ENCODE data around the gene PKD1L1.

Gene PKD1L1

DNA sequence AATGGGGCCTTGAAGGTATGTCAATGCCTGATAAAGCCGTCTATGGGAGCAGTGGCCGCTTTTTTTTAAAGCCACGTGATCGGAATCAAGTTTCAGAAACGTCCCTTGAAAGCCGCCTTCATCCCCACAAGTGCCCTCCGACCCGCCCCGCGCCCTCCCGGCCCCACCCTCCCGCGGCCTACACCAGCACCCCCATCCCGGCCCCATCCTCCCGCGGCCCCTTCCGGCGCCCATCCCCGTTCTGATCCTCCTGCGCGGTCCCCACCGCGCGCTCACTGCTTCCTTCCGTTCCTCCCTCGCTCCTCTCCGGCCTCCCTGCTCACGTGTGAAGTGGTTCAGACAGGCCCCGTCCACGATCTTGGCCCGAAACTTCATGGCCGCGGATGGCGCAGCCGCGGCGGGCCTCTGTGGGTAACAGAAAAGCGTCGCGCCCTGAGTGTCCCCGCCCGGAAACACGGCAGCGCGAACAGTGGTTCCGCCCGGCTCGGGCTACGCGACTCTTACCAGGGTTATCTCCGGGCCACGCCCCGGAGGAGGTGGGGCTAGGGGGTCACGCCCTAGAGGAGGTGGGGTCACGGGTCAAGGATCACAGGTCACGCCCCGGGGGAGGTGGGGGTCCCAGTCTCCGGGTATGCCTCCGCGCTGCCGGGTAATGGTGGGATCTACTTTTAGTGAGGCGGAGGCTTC is 31.0 kb upstream of the PKD1L1 start, which contains the start of gene HUS1:
Gene HUS1 (minus strand): TSS at position 471 of the 687 bp plus-strand sequence. CDS start 96 bp downstream, at position 375.
- ATAC-seq (replicated peaks) = peak; percentile 98
- Mint-ChIP-seq H3K27ac (peak within 1 kb of the TSS; percentile 98 to 99), H3K4me3 (peak within 1 kb of the TSS; percentile 86 to 95), H3K9me3 (no peaks in the 10 kb centered on the region), H3K36me3 (ENCODE audit: insufficient read depth) (peaks cover 45% of the 10 kb centered on the region), H3K27me3 (no peaks in the 10 kb centered on the region), H3K4me1 (ENCODE audit: low read depth in 2 of 2) (peaks cover 20 to 22% of the 10 kb centered on the region in 2 donors)
- DNase-seq = peak; percentile 88 to 96 (median 89)

DNA sequence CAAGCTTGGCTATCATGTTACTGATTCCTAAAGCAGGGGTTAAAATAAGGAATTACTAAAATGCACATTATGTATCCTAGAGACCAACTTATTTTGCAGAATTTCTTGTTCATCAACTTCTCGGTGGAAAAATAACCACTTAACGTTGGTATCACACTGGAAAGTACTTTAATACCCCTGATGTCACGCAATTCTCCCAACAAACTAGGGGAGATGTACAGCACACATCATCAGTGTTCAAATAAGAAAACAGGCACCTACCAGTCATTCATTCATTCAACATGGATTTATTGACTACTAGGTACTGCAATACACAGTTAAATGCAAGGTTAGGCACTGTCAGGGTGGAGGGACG is 30.5 kb upstream of the PKD1L1 start:
- Mint-ChIP-seq H3K4me1 (ENCODE audit: low read depth in 2 of 2) (peaks cover 23 to 27% of the 10 kb centered on the region in 2 donors), H3K4me3 (peak overlapping the region; percentile 86 to 95), H3K36me3 (ENCODE audit: insufficient read depth) (peaks cover 50% of the 10 kb centered on the region), H3K27me3 (no peaks in the 10 kb centered on the region), H3K9me3 (no peaks in the 10 kb centered on the region), H3K27ac (peak overlapping the region; percentile 98 to 99)
- ATAC-seq (replicated peaks) = no peak
- DNase-seq = no peak

DNA sequence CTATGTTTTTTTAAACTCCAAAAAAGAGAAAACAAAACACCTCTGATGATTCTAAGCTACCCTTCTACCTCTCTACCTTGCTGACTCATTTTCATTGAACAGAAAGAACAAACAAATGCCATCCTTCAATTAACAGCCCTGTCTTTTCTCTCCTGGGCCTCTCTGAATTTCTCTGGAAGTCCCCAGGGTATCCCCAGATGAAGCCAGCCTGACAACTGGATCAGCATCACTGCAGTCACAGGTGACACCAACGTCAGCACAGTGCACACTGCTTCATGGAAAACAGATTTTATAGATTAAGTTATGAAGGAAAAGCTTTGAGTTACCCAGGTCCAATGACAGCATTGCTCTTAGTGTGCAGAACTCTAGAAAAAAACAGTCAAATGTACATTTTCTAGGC is 25.5 kb upstream of the PKD1L1 start:
- ATAC-seq (replicated peaks) = no peak
- Mint-ChIP-seq H3K4me1 (ENCODE audit: low read depth in 2 of 2) (peaks cover 32 to 42% of the 10 kb centered on the region in 2 donors), H3K36me3 (ENCODE audit: insufficient read depth) (peaks cover 76% of the 10 kb centered on the region), H3K27ac (peak overlapping the region in 1 of 2 donors; percentile 44), H3K9me3 (no peaks in the 10 kb centered on the region), H3K4me3 (no peak overlapping the region), H3K27me3 (no peaks in the 10 kb centered on the region)
- no peak for DNase-seq

DNA sequence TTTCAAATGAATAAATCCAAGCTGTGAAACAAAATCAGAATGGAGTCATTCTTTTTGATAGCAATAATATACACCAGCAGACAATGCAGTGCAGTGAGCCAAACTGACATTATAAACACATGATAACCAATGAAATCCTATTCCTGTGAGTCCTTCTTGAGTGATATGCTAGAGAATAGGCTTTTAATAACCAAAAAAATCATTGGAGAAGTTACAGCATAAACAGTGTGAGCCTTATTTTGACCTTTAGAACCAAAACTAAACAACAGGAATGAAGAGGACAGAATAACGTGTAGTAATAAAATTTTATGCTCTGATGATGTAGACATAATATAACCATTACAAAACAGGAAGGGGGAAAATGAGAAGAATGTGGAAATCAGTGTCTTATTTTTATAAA is 22.5 kb upstream of the PKD1L1 start:
- no peak for ATAC-seq (replicated peaks)
- Mint-ChIP-seq H3K27me3 (no peaks in the 10 kb centered on the region), H3K4me1 (ENCODE audit: low read depth in 2 of 2) (peaks cover 28 to 39% of the 10 kb centered on the region in 2 donors), H3K9me3 (no peaks in the 10 kb centered on the region), H3K27ac (no peak overlapping the region), H3K4me3 (no peak overlapping the region), H3K36me3 (ENCODE audit: insufficient read depth) (peaks cover 73% of the 10 kb centered on the region)
- no peak for DNase-seq

DNA sequence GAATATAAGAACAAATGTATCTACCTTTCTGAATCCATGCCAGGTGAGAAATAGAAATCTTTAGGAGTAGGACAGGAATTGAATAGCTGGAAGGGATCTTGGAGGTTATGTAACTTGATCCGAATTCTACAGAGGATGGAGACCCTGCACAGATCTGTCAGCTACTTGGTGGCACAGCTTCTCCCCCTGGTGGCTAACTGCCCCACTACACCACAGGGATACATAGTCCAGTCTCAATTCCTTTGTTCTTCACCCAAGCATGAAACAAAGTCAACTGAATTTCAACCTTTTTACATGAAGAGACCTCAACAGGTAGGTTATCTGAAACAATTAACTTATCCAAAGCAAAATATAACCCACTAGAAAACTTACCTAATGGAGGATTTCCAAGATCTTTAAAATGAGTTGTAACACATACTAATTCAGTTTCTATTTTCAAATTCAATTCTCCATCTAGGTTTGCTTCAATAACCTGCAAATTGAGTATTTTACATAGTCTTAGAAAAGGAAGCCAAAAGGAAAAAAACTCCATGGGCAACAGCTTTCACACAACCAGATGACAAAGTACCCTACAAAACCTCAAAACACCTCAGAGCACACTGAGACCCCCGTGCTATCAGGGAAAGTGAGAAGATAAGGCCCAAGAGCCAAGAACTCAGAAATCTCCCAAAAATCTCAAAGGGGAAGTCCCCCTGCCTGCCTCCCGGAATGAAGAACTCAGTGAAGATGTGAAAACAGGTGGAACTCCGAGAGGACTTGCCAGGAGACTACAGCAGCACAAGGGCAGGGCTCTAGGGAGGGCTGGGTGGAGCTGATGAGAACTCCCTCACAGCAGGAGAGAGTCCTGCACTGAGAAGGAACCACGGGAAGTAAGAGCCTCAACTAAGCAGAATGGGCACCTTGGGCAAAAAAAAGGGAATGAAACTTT is 20.8 kb upstream of the PKD1L1 start:
- H3K4me3 Mint-ChIP-seq = no peak overlapping the region
- peak; percentile 37 to 41 (median 38) for DNase-seq
- H3K4me1 Mint-ChIP-seq (ENCODE audit: low read depth in 2 of 2) = peaks cover 27 to 36% of the 10 kb centered on the region in 2 donors

DNA sequence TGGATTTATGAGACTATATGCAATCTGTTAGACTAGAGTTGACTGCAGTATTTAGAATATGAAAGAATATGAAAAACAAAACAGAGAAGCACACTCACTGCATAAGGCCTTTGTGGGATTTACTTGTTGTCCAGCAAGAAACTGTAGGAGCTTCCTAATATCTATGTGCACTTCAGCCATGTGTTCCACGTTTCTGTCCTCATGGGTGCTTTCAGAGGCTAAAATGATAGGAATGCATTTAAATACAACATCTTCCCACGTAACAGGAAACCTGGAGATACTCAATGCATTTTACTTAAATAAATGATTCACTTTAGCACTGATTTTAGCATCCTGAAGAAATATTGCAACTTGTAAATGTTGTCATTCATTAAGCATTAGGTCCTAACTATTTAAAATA is 19.4 kb upstream of the PKD1L1 start:
- H3K27ac Mint-ChIP-seq = peak overlapping the region in 1 of 2 donors; percentile 4
- peaks cover 78% of the 10 kb centered on the region for H3K36me3 Mint-ChIP-seq (ENCODE audit: insufficient read depth)
- DNase-seq (no peak), ATAC-seq (replicated peaks) (no peak)
- H3K4me3 Mint-ChIP-seq = no peak overlapping the region
- H3K4me1 Mint-ChIP-seq (ENCODE audit: low read depth in 2 of 2) = peaks cover 23 to 31% of the 10 kb centered on the region in 2 donors
- no peaks in the 10 kb centered on the region for H3K27me3 Mint-ChIP-seq
- no peaks in the 10 kb centered on the region for H3K9me3 Mint-ChIP-seq

More for the DNA sequence above, 20.8 kb upstream of the PKD1L1 start:
- ATAC-seq (replicated peaks) = peak; percentile 70
- Mint-ChIP-seq H3K9me3 (no peaks in the 10 kb centered on the region), H3K27ac (peak overlapping the region; percentile 7 to 39), H3K27me3 (no peaks in the 10 kb centered on the region), H3K36me3 (ENCODE audit: insufficient read depth) (peaks cover 73% of the 10 kb centered on the region)

DNA sequence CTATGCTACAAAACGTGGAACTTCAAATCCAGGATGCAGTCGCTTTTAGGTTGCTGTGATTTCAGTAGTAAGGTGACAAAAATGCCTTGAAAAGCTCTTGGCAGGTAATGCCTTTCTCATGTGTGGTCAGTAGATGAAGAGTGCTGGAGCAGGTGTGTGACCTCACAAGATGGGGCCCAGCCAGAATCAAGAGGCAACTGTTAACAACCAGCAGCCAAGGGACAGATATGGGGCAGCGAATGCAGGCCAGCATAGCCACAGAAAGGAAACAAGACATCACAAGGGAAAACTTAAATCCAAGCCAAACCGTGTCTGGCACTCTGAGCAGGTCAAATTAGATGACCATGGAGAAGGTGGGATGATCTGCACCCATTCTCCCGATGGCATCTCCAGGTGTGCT is 18.9 kb upstream of the PKD1L1 start:
- no peak for ATAC-seq (replicated peaks)
- Mint-ChIP-seq H3K27ac (peak overlapping the region in 1 of 2 donors; percentile 4), H3K36me3 (ENCODE audit: insufficient read depth) (peaks cover 84% of the 10 kb centered on the region), H3K27me3 (no peaks in the 10 kb centered on the region), H3K9me3 (no peaks in the 10 kb centered on the region), H3K4me1 (ENCODE audit: low read depth in 2 of 2) (peaks cover 23 to 31% of the 10 kb centered on the region in 2 donors), H3K4me3 (no peak overlapping the region)
- DNase-seq = no peak

DNA sequence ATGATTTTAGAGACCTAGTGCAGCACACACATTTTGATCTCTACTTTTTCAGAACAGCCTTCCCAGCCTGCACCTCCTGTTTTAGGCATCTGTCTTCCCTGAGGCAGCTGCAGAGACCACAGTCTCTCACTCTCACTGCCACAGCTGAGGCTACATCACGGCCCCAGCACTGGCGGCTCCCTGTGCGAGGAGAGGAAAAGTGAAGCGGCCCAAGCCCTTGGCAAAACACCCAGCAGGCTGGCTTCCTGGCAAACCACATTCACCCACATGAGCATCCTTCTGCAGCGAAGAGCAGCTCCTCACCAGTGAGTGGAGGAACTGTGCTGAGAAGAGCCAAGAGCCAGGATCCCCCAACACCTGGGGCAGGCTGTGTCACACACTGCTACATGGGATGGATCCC is 17.2 kb upstream of the PKD1L1 start:
- Mint-ChIP-seq H3K36me3 (ENCODE audit: insufficient read depth) (peaks cover 87% of the 10 kb centered on the region), H3K27ac (peak overlapping the region in 1 of 2 donors; percentile 47), H3K27me3 (no peaks in the 10 kb centered on the region), H3K4me3 (no peak overlapping the region), H3K9me3 (no peaks in the 10 kb centered on the region), H3K4me1 (ENCODE audit: low read depth in 2 of 2) (peaks cover 18 to 24% of the 10 kb centered on the region in 2 donors)
- DNase-seq = no peak
- no peak for ATAC-seq (replicated peaks)

DNA sequence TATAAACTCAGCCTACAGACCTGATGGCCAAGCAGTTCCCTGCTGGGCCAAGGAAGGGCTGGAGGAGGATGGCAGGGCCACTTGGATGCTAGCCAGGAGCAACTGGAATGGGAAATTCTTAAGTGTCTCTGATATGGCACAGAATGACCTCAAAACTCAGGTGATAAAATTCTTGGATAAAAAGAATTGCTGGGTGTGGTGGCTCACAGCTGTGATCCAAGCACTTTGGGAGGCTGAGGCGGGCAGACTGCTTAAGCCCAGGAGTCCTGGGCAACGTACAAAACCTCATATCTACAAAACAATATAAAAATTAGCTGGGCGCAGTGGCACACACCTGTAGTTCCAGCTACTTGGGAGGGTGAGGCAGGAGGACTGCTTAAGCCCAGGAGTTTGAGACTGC is 14.0 kb upstream of the PKD1L1 start:
- Mint-ChIP-seq H3K4me1 (ENCODE audit: low read depth in 2 of 2) (peaks cover 8 to 11% of the 10 kb centered on the region in 2 donors), H3K27ac (peak overlapping the region in 1 of 2 donors; percentile 58), H3K9me3 (no peaks in the 10 kb centered on the region), H3K36me3 (ENCODE audit: insufficient read depth) (peaks cover 61% of the 10 kb centered on the region), H3K27me3 (no peaks in the 10 kb centered on the region), H3K4me3 (no peak overlapping the region)
- no peak for DNase-seq
- ATAC-seq (replicated peaks) = no peak

DNA sequence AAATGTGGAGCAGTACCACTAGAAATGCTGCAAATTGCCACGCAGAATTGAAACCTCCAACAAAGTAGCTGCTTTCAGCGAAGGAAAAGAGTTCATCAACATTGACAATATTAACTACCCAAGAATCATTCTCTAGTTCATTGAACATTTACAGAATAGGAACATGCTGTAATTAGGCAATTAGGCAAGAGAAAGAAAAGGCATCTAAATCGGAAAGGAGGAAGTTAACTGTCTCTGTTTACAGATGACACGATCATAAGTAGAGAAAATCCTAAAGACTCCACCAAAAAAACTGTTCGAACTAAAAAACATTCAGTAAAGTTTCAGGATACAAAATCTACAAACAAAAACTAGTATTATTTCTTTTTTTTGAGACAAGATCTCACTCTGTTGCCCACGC is 8.9 kb upstream of the PKD1L1 start:
- H3K9me3 Mint-ChIP-seq = no peaks in the 10 kb centered on the region
- ATAC-seq (replicated peaks) (no peak), DNase-seq (no peak)
- no peak overlapping the region for H3K4me3 Mint-ChIP-seq
- H3K27ac Mint-ChIP-seq = no peak overlapping the region
- peaks cover 0 to 2% of the 10 kb centered on the region in 2 donors for H3K4me1 Mint-ChIP-seq (ENCODE audit: low read depth in 2 of 2)
- H3K27me3 Mint-ChIP-seq = no peaks in the 10 kb centered on the region
- H3K36me3 Mint-ChIP-seq (ENCODE audit: insufficient read depth) = peaks cover 17% of the 10 kb centered on the region

DNA sequence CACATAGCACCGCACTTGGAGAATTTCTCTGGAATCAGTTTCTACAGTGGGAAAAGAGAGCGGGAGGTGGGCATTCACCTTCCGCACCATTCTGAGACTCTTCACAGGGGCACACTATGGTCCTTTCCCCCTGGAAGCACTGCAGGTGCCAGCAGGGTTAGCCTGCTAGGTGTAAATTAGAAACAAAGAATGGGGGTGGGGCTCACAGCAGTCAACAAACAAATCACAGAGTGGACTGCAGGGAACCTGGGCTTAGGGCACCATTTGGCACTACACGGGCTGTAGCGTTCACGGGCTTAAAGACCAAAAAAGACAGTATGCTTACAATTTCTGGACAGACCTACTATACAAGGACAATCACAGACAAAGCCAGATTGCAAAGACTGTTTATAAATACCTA is 8.0 kb upstream of the PKD1L1 start:
- H3K27ac Mint-ChIP-seq = no peak overlapping the region
- ATAC-seq (replicated peaks) = no peak
- peaks cover 0 to 2% of the 10 kb centered on the region in 2 donors for H3K4me1 Mint-ChIP-seq (ENCODE audit: low read depth in 2 of 2)
- H3K36me3 Mint-ChIP-seq (ENCODE audit: insufficient read depth) = peaks cover 8% of the 10 kb centered on the region
- no peaks in the 10 kb centered on the region for H3K9me3 Mint-ChIP-seq
- H3K4me3 Mint-ChIP-seq = no peak overlapping the region
- no peaks in the 10 kb centered on the region for H3K27me3 Mint-ChIP-seq
- DNase-seq = no peak

DNA sequence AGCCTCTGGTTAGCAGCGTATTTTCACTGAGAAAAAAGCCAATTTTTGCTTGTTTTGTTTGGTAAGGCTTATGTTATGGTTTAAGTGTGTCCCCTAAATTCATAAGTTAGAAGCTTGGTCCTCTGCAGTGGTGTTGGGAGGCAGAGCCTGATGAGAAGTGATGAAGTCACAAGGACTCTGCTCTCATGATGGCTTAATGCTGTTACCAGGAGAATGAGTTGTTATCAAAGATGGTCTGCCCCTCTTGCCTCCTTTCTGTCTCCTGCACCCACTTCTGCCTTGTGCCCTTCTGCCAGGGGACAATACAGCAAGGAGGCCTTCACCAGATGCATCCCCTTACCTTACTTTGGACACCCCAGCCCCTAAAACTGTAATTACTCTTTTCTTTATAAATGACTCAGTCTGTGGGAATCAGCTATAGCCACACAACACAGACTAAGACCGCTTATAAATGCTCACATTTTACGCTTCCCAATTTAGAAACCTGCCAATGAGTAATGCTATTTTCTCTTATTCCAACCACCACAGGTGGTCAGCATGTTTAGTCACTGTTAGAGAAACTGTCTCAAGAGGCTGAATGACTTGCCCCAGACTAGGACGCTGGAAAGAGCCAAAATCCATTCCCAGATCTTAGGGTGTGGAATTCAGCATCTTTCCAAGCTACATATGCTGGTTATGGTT is 6.1 kb upstream of the PKD1L1 start:
- Mint-ChIP-seq H3K4me1 (ENCODE audit: low read depth in 2 of 2) (peaks cover 0 to 2% of the 10 kb centered on the region in 2 donors), H3K9me3 (no peaks in the 10 kb centered on the region), H3K27me3 (no peaks in the 10 kb centered on the region), H3K4me3 (no peak overlapping the region), H3K27ac (peak overlapping the region; percentile 76 to 78), H3K36me3 (ENCODE audit: insufficient read depth) (peaks cover 5% of the 10 kb centered on the region)
- ATAC-seq (replicated peaks) (no peak), DNase-seq (no peak)

DNA sequence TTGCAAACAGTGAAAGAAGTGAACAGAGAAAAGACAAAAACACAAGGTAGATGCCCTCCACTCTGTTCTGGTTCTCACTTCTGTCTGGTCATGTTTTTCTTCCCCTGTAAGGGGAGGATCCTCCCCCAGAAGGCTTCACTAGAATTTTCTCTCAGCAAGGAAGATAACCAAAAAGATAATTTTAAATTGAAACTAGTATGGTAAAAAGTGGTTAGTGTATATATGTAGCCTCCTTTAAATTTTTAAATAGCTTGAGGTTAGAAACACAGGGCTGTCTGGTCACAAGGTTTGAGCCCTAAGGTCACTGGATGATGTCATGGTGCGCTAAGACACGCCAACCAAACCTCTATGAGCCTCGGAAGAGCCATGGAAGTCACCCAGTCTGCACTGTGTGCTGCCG is 5.6 kb upstream of the PKD1L1 start:
- H3K36me3 Mint-ChIP-seq (ENCODE audit: insufficient read depth) = peaks cover 5% of the 10 kb centered on the region
- peak overlapping the region; percentile 51 to 76 for H3K27ac Mint-ChIP-seq
- no peaks in the 10 kb centered on the region for H3K27me3 Mint-ChIP-seq
- no peaks in the 10 kb centered on the region for H3K9me3 Mint-ChIP-seq
- ATAC-seq (replicated peaks) (no peak), DNase-seq (no peak)
- H3K4me1 Mint-ChIP-seq (ENCODE audit: low read depth in 2 of 2) = peaks cover 0 to 2% of the 10 kb centered on the region in 2 donors
- H3K4me3 Mint-ChIP-seq = no peak overlapping the region

Data from effector memory CD8-positive, alpha-beta T cell (primary cell).